DND-41 (cell line): ENCODE results near the gene XYLT1.

Experiments used
- CTCF ChIP-seq: IDR thresholded peaks from 2 replicates; pipeline ENCODE4 v1.5.1; 2012; ENCODE audit warnings: borderline replicate concordance, low read length, moderate library complexity, mild to moderate bottlenecking; ENCODE audit not compliant: poor library complexity, severe bottlenecking; ENCODE audit errors: extremely low read depth
- EZH2 ChIP-seq: IDR thresholded peaks from 3 replicates; pipeline ENCODE4 v1.6.1; 2012; ENCODE audit warnings: borderline replicate concordance, low read depth, mild to moderate bottlenecking, moderate library complexity, low read length, inconsistent platforms; ENCODE audit not compliant: severe bottlenecking

GRCh38 chr16:17135439-17135838 is 335.3 kb downstream of the XYLT1 start:
- no peak for TF ChIP-seq CTCF
- TF ChIP-seq EZH2 = no peak
